H1 (cell line): Measurements from ENCODE around the gene VMO1. TPM values are rescaled to one million over a fixed set of nuclear protein-coding genes. Genes with fewer than 3 reads are reported as not detected.

Source experiments
- CTCF ChIA-PET: fragments of 300-600 bp; sonication (Branson Sonifier 250); formaldehyde crosslinking; loops from one replicate; lab custom pipeline; 2021; ENCODE audit not compliant: partially characterized antibody; lab: Charles Lee
- POLR2A ChIA-PET: fragments of 300-600 bp; sonication (Branson Sonifier 250); formaldehyde crosslinking; loops from one replicate; lab custom pipeline; 2021; ENCODE audit warnings: inconsistent platforms; ENCODE audit not compliant: partially characterized antibody; lab: Charles Lee
- DNase-seq, 2 experiments: peaks; one replicate each; pipeline versions ENCODE4 v3.0.0 to v3.0.0-alpha.2; 2010 to 2022; ENCODE audit warnings: low spot score in 2 of 2, low read depth in 1 of 2, mixed read lengths in 1 of 2
- FAIRE-seq: peaks from 2 replicates; lab custom pipeline; 2011; peaks lifted over from hg19 to GRCh38; lab: Jason Lieb, UNC
- H2AFZ ChIP-seq: 2 replicates; pipeline ENCODE4 v1.8.1; 2012; ENCODE audit warnings: low read length, inconsistent platforms
- H2AK5ac ChIP-seq: 2 replicates; pipeline ENCODE4 v1.6.1; 2013; ENCODE audit warnings: low read depth, low read length
- H2BK120ac ChIP-seq: replicated peaks from 2 replicates; pipeline ENCODE3; 2013; ENCODE audit warnings: low read depth, low read length, inconsistent platforms
- H2BK12ac ChIP-seq: 2 replicates; pipeline ENCODE4 v1.6.1; 2013; ENCODE audit warnings: low read depth, low read length
- H2BK15ac ChIP-seq: 2 replicates; pipeline ENCODE4 v1.6.1; 2013; ENCODE audit warnings: low read length
- H2BK20ac ChIP-seq: 2 replicates; pipeline ENCODE4 v1.6.1; 2013; ENCODE audit warnings: low read length
- H2BK5ac ChIP-seq: 2 replicates; pipeline ENCODE4 v1.6.1; 2013; ENCODE audit warnings: low read depth, low read length
- H3K14ac ChIP-seq: 2 replicates; pipeline ENCODE4 v1.6.1; 2013; ENCODE audit warnings: inconsistent platforms; ENCODE audit not compliant: insufficient read length
- H3K18ac ChIP-seq: 2 replicates; pipeline ENCODE4 v1.6.1; 2013; ENCODE audit warnings: low read length; ENCODE audit errors: extremely low read depth
- H3K23ac ChIP-seq: 2 replicates; pipeline ENCODE4 v1.6.1; 2013; ENCODE audit warnings: inconsistent platforms; ENCODE audit not compliant: insufficient read length
- H3K23me2 ChIP-seq: 2 replicates; pipeline ENCODE4 v1.6.1; 2013; ENCODE audit warnings: low read depth, low read length
- H3K27ac ChIP-seq: 2 replicates; pipeline ENCODE4 v1.6.1; 2011; ENCODE audit warnings: low read depth, low read length, inconsistent platforms
- H3K27me3 ChIP-seq, 4 experiments: replicated peaks in 1 of 4; 1 replicate in 1 of 4; 2 replicates in 3 of 4; pipeline versions ENCODE4 v1.6.1 to v1.8.1; 2011 to 2013; ENCODE audit warnings: low read length in 3 of 4, mild to moderate bottlenecking in 3 of 4, inconsistent platforms in 2 of 4, mixed read lengths in 2 of 4, moderate library complexity in 1 of 4; ENCODE audit not compliant: control insufficient read depth in 3 of 4, insufficient read depth in 3 of 4; ENCODE audit errors: extremely low read depth in 1 of 4
- H3K36me3 ChIP-seq, 4 experiments: 2 replicates each; pipeline versions ENCODE4 v1.6.1 to v1.8.1; 2011 to 2013; ENCODE audit warnings: mild to moderate bottlenecking in 4 of 4, low read length in 3 of 4, moderate library complexity in 2 of 4, control low read depth in 1 of 4, inconsistent platforms in 1 of 4; ENCODE audit not compliant: insufficient read depth in 4 of 4, control insufficient read depth in 2 of 4
- H3K4ac ChIP-seq: replicated peaks from 2 replicates; pipeline ENCODE3; 2013; ENCODE audit warnings: low read length, low read depth, mixed read lengths, inconsistent platforms; ENCODE audit not compliant: insufficient read length
- H3K4me1 ChIP-seq, 4 experiments: replicated peaks in 1 of 4; 1 replicate in 1 of 4; 2 replicates in 3 of 4; pipeline versions ENCODE4 v1.6.1 to v1.8.1; 2011 to 2013; ENCODE audit warnings: low read length in 3 of 4, inconsistent platforms in 2 of 4, mixed read lengths in 1 of 4; ENCODE audit not compliant: insufficient read depth in 4 of 4, control insufficient read depth in 3 of 4
- H3K4me2 ChIP-seq, 2 experiments: 2 replicates each; pipeline versions ENCODE4 v1.6.1 to v1.8.1; 2011 to 2013; ENCODE audit warnings: low read depth in 2 of 2, low read length in 2 of 2, control low read depth in 1 of 2, inconsistent platforms in 1 of 2, mild to moderate bottlenecking in 1 of 2; ENCODE audit not compliant: insufficient read depth in 1 of 2
- H3K4me3 ChIP-seq, 4 experiments: fragments of 200-600, 300-600 bp in 1 of 4; sonication (generic), shearing (Covaris generic), sonication (Bioruptor Twin) in 1 of 4; 2 replicates each; pipeline versions ENCODE4 v1.5.1 to v1.8.1; 2011 to 2016; ENCODE audit warnings: low read length in 4 of 4, low read depth in 3 of 4, control low read depth in 2 of 4, inconsistent platforms in 2 of 4, mild to moderate bottlenecking in 2 of 4, mixed read lengths in 1 of 4, moderate library complexity in 1 of 4; ENCODE audit not compliant: insufficient read depth in 2 of 4; ENCODE audit errors: extremely low read depth in 1 of 4
- H3K56ac ChIP-seq: replicated peaks from 2 replicates; pipeline ENCODE3; 2013; ENCODE audit warnings: low read depth, mild to moderate bottlenecking, mixed read lengths, low read length, inconsistent platforms; ENCODE audit not compliant: insufficient read length
- H3K79me1 ChIP-seq: 2 replicates; pipeline ENCODE4 v1.6.1; 2013; ENCODE audit warnings: low read depth, low read length, control low read depth
- H3K79me2 ChIP-seq, 2 experiments: 2 replicates each; pipeline versions ENCODE4 v1.6.1 to v1.8.1; 2012 to 2013; ENCODE audit warnings: low read length in 2 of 2, mild to moderate bottlenecking in 2 of 2, inconsistent platforms in 1 of 2; ENCODE audit not compliant: insufficient read depth in 2 of 2, control insufficient read depth in 1 of 2
- H3K9ac ChIP-seq, 4 experiments: replicated peaks in 1 of 4; 1 replicate in 1 of 4; 2 replicates in 3 of 4; pipeline versions ENCODE4 v1.6.1 to v1.8.1; 2011 to 2013; ENCODE audit warnings: low read depth in 3 of 4, low read length in 3 of 4, control low read depth in 2 of 4, mild to moderate bottlenecking in 2 of 4, moderate library complexity in 2 of 4, inconsistent platforms in 1 of 4; ENCODE audit errors: extremely low read depth in 1 of 4
- H3K9me3 ChIP-seq, 2 experiments: 2 replicates each; pipeline versions ENCODE4 v1.6.1 to v1.8.1; 2012 to 2013; ENCODE audit warnings: mild to moderate bottlenecking in 2 of 2, moderate library complexity in 2 of 2, control low read depth in 1 of 2, inconsistent platforms in 1 of 2, low read depth in 1 of 2, low read length in 1 of 2, mixed read lengths in 1 of 2; ENCODE audit not compliant: insufficient read depth in 2 of 2
- H4K20me1 ChIP-seq, 2 experiments: replicated peaks in 1 of 2; 2 replicates each; pipeline versions ENCODE3 to v1.8.1; 2011 to 2013; ENCODE audit warnings: inconsistent platforms in 2 of 2, low read length in 2 of 2, mild to moderate bottlenecking in 1 of 2; ENCODE audit not compliant: insufficient read depth in 2 of 2, control insufficient read depth in 1 of 2
- H4K5ac ChIP-seq: 2 replicates; pipeline ENCODE4 v1.6.1; 2013; ENCODE audit warnings: low read length, low read depth, mixed read lengths, inconsistent platforms; ENCODE audit not compliant: insufficient read length
- H4K8ac ChIP-seq: 2 replicates; pipeline ENCODE4 v1.8.0; 2013; ENCODE audit warnings: mild to moderate bottlenecking, moderate library complexity, low read length, inconsistent platforms; ENCODE audit not compliant: insufficient read depth; ENCODE audit errors: extremely low read depth
- H4K91ac ChIP-seq: replicated peaks from 2 replicates; pipeline ENCODE3; 2013; ENCODE audit warnings: low read length, mixed read lengths, inconsistent platforms; ENCODE audit not compliant: insufficient read length
- ASH2L ChIP-seq: fragments of 200-600, 300-600 bp; sonication (generic); IDR thresholded peaks from one replicate; pipeline ENCODE4 v1.7.1; 2017; ENCODE audit warnings: low read length
- RAD21 ChIP-seq, 2 experiments: IDR thresholded peaks in 1 of 2; conservative IDR thresholded peaks in 1 of 2; 2 replicates each; pipeline ENCODE4 v1.6.1; 2011; ENCODE audit warnings: low read depth in 2 of 2, low read length in 2 of 2, improper control_type of control experiment in 1 of 2, inconsistent platforms in 1 of 2, mild to moderate bottlenecking in 1 of 2, moderate library complexity in 1 of 2
- ZNF274 ChIP-seq: IDR thresholded peaks from 2 replicates; pipeline ENCODE4 v1.7.0; 2012; ENCODE audit warnings: low read length, borderline replicate concordance; ENCODE audit errors: extremely low read depth
- WGBS, 2 experiments: shearing (Covaris generic) in 1 of 2; methylation state at CpG; one replicate each; pipeline versions ENCODE4 v1.1.6 to v1.1.7; 2013 to 2015; ENCODE audit warnings: low lambda C conversion rate in 2 of 2, mixed read lengths in 2 of 2, inconsistent platforms in 1 of 2, low coverage in 1 of 2, missing lambda C conversion rate in 1 of 2; ENCODE audit not compliant: insufficient replicate concordance in 2 of 2, insufficient coverage in 1 of 2, insufficient read length in 1 of 2; ENCODE audit errors: extremely low coverage in 1 of 2, missing lambda C conversion rate in 1 of 2; 5-methylcytosine and 5-hydroxymethylcytosine counted together
- polyA plus RNA-seq, 7 experiments: library from polyadenylated mRNA; depleted of rRNA in 3 of 7; stranded (reverse) in 5 of 7; unstranded in 2 of 7; fragments of >200 nt in 5 of 7; fragments of 200-250 nt in 2 of 7; gene quantifications; 1 replicate in 5 of 7; 2 replicates in 1 of 7; 4 replicates in 1 of 7; pipeline versions ENCODE4 v1.2.1 to v1.2.3, GENCODE V29; 2011 to 2013; ENCODE audit warnings: missing spikeins in 2 of 7, mixed read lengths in 2 of 7
- total RNA-seq: library from RNA; stranded (reverse); fragmentation: NEBNext Ultra II Directional; extraction: Animal tissue kit (Norgen Biotek cat#: 25700); gene quantifications from 2 replicates; pipeline ENCODE4 v1.2.1, GENCODE V29; 2021
- TF ChIP-seq, protein P1 (sequence below), 3 experiments: IDR thresholded peaks; 1 replicate in 2 of 3; 2 replicates in 1 of 3; pipeline versions ENCODE4 v1.5.1 to v1.6.1; 2011; ENCODE audit warnings: low read length in 3 of 3, mild to moderate bottlenecking in 3 of 3, inconsistent platforms in 2 of 3, low read depth in 1 of 3, moderate library complexity in 1 of 3; ENCODE audit not compliant: insufficient read depth in 1 of 3; ENCODE audit errors: control extremely low read depth in 1 of 3
- TF ChIP-seq, protein P2 (sequence below): IDR thresholded peaks from 2 replicates; pipeline ENCODE4 v1.6.1; 2011; ENCODE audit warnings: low read length, improper control_type of control experiment

The VMO1 gene
- total and polyA plus RNA-seq, 2 of the 8 experiments (the other 6 are each of a cell fraction or from before 2014, with no cell fraction given) = 0.30 TPM; not detected in 1

DNA sequence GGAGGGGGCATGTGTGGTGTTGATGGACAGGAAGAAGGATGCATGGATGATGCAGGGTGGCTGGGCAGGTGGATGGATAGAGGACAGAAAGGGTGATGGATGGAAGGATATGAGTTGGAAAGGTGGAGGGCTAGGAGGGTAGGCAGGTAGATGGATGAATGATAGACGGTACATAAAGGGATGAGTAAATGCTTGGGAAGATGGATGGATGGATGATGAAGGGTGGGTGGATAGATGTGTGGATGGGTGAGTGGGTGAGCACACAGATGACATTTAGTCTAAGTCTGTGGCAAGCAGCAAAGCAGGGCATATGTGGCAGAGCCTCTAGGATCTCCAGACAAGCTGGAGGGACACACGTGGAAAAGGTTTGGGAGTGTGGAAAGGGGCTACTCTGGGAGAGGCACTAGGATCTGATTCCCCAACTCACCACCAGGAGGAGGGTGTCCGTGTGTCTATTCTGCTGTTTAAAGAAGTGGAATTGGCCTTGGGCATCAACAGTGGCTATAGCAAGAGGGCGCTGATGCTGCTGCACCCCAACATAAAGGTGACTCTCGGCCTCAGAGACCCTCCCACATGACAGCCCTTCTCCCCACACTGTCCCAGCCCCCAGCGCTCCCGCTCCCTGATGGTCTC lies 29.0 kb upstream of the VMO1 start:
- H4K5ac ChIP-seq = no peak overlapping the region

More for the DNA sequence above, 29.0 kb upstream of the VMO1 start:
- no peaks in the 10 kb centered on the region for H3K4me1 ChIP-seq
- no peak overlapping the region for H3K4ac ChIP-seq
- FAIRE-seq = no peak
- ChIA-PET POLR2A (interaction anchor here (0.9 to 1.2 kb wide), 3 partner anchors 25 to 73 kb away, joined by 3 to 4 read pairs (median 4); no protein-coding TSS in a partner anchor), CTCF (interaction anchor here (0.6 to 5.8 kb wide), 14 partner anchors 10 to 80 kb away, joined by 3 to 55 read pairs (median 4); no protein-coding TSS in a partner anchor)
- no peak overlapping the region for H3K23ac ChIP-seq
- H3K9ac ChIP-seq = no peak overlapping the region
- H3K4me2 ChIP-seq = no peak overlapping the region
- H3K4me3 ChIP-seq = no peak overlapping the region
- no peak overlapping the region for H4K91ac ChIP-seq
- H4K20me1 ChIP-seq = peaks cover 3 to 7% of the 10 kb centered on the region in 2 experiments
- H3K79me2 ChIP-seq = no peaks in the 10 kb centered on the region
- no peak overlapping the region for H2BK20ac ChIP-seq
- H3K56ac ChIP-seq = no peak overlapping the region
- H3K79me1 ChIP-seq = no peaks in the 10 kb centered on the region; the same call in 1 of the 2 replicates
- no peak overlapping the region for H2BK15ac ChIP-seq
- TF ChIP-seq ZNF274 = no peak
- TF ChIP-seq, protein P1, sequence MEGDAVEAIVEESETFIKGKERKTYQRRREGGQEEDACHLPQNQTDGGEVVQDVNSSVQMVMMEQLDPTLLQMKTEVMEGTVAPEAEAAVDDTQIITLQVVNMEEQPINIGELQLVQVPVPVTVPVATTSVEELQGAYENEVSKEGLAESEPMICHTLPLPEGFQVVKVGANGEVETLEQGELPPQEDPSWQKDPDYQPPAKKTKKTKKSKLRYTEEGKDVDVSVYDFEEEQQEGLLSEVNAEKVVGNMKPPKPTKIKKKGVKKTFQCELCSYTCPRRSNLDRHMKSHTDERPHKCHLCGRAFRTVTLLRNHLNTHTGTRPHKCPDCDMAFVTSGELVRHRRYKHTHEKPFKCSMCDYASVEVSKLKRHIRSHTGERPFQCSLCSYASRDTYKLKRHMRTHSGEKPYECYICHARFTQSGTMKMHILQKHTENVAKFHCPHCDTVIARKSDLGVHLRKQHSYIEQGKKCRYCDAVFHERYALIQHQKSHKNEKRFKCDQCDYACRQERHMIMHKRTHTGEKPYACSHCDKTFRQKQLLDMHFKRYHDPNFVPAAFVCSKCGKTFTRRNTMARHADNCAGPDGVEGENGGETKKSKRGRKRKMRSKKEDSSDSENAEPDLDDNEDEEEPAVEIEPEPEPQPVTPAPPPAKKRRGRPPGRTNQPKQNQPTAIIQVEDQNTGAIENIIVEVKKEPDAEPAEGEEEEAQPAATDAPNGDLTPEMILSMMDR (IDR thresholded peaks at IDR 0.05; ENCODE audit: control extremely low read depth in 1 of 3, insufficient read depth in 1 of 3, low read depth in 1 of 3, low read length in 3 of 3) = peak; percentile 58 to 80 (median 76)
- TF ChIP-seq, protein P2, sequence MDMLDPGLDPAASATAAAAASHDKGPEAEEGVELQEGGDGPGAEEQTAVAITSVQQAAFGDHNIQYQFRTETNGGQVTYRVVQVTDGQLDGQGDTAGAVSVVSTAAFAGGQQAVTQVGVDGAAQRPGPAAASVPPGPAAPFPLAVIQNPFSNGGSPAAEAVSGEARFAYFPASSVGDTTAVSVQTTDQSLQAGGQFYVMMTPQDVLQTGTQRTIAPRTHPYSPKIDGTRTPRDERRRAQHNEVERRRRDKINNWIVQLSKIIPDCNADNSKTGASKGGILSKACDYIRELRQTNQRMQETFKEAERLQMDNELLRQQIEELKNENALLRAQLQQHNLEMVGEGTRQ = no peak
- no peak for TF ChIP-seq ASH2L
- peak; percentile 54 to 59 for TF ChIP-seq RAD21 (IDR thresholded peaks at IDR 0.05 in 1 of 2, conservative IDR thresholded peaks at IDR 0.05 in 1 of 2; ENCODE audit: low read depth in 2 of 2, low read length in 2 of 2)
- H4K8ac ChIP-seq = no peak overlapping the region
- no peaks in the 10 kb centered on the region for H3K23me2 ChIP-seq
- no peak overlapping the region for H3K27ac ChIP-seq
- H2AK5ac ChIP-seq = no peak overlapping the region
- H3K18ac ChIP-seq = no peak overlapping the region
- peaks cover 7 to 17% (median 8%) of the 10 kb centered on the region in 4 experiments; a peak in 7 of 8 replicates for H3K36me3 ChIP-seq
- no peak overlapping the region for H2AFZ ChIP-seq
- no peak for DNase-seq
- no peak overlapping the region for H3K14ac ChIP-seq
- no peak overlapping the region for H2BK12ac ChIP-seq
- H2BK120ac ChIP-seq = no peak overlapping the region
- no peak overlapping the region for H2BK5ac ChIP-seq
- H3K9me3 ChIP-seq = no peaks in the 10 kb centered on the region; a peak in 1 of 4 replicates
- no peaks in the 10 kb centered on the region for H3K27me3 ChIP-seq
- WGBS, 2 experiments = 82 to 100% methylated on average over 1 to 7 of the region's 7 CpGs
